NT2/D1 (cell line): ENCODE measurements around the gene ATXN10.
"Not testable (repeated sequence)": the region's sequence is repeated elsewhere in the genome, so short reads cannot be mapped to it uniquely, and the experiment has no call there.

ENCODE experiments used
- DNase-seq: peaks from one replicate; pipeline ENCODE4 v3.0.0-alpha.2; 2011; ENCODE audit warnings: low read depth, low spot score
- H3K27me3 ChIP-seq: 2 replicates; pipeline ENCODE4 v1.6.0; 2011; ENCODE audit warnings: mild to moderate bottlenecking; ENCODE audit not compliant: insufficient read length, insufficient read depth
- H3K36me3 ChIP-seq: 2 replicates; pipeline ENCODE4 v1.6.1; 2011; ENCODE audit warnings: mild to moderate bottlenecking, low read length, mixed read lengths; ENCODE audit not compliant: insufficient read depth, insufficient read length
- H3K4me1 ChIP-seq: 2 replicates; pipeline ENCODE4 v1.5.1; 2011; ENCODE audit not compliant: insufficient read depth, insufficient read length
- H3K4me3 ChIP-seq: 2 replicates; pipeline ENCODE4 v1.5.1; 2011; ENCODE audit warnings: low read depth; ENCODE audit not compliant: insufficient read length
- H3K9ac ChIP-seq: 2 replicates; pipeline ENCODE4 v1.6.0; 2011; ENCODE audit warnings: low read depth; ENCODE audit not compliant: insufficient read length
- H3K9me3 ChIP-seq: 2 replicates; pipeline ENCODE4 v1.5.1; 2011; ENCODE audit warnings: mild to moderate bottlenecking, low read length; ENCODE audit not compliant: insufficient read depth
- SUZ12 ChIP-seq: IDR thresholded peaks from 2 replicates; pipeline ENCODE4 v1.6.1; 2011; ENCODE audit not compliant: insufficient read length, insufficient read depth; ENCODE audit errors: extremely low read depth
- YY1 ChIP-seq: IDR thresholded peaks from 2 replicates; pipeline ENCODE4 v1.6.1; 2011; ENCODE audit not compliant: insufficient read length, insufficient read depth
- ZNF274 ChIP-seq: IDR thresholded peaks from 2 replicates; pipeline ENCODE4 v1.6.1; 2011; ENCODE audit warnings: mild to moderate bottlenecking, low read depth, low read length

The ATXN10 gene

GRCh38 chr22:45793161-45793560, 121.5 kb downstream of the ATXN10 start:
- Histone ChIP-seq H3K9ac (no peak overlapping the region), H3K4me3 (no peak overlapping the region), H3K36me3 (peaks cover 20% of the 10 kb centered on the region), H3K4me1 (no peaks in the 10 kb centered on the region), H3K27me3 (no peaks in the 10 kb centered on the region), H3K9me3 (peaks cover 39% of the 10 kb centered on the region)
- no peak for DNase-seq
- TF ChIP-seq ZNF274: no peak
- TF ChIP-seq SUZ12: no peak
- TF ChIP-seq YY1: no peak

DNA sequence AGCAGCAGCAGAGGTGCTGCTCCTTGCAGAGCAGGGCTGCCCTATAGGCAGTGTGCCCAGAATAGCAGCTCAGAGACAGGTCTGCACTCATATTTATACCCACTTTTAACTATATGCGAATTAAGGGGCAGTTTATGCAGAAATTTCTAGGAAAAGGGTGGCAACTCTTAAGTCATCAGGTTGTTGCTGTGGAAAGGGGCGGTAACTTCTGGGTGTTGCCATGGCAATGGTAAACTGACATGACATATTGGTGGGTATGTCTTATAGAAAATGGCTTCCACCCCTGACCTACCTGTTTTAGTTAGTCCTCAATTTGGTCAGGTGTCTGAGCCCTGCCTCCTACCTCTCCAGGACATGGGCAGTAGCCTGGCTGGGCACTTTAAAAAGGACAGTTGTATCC, 122.3 kb downstream of the ATXN10 start:
- Histone ChIP-seq H3K27me3 (no peaks in the 10 kb centered on the region), H3K4me3 (no peak overlapping the region), H3K36me3 (peaks cover 24% of the 10 kb centered on the region), H3K9me3 (peaks cover 39% of the 10 kb centered on the region), H3K9ac (no peak overlapping the region), H3K4me1 (no peaks in the 10 kb centered on the region)
- no peak for TF ChIP-seq YY1
- TF ChIP-seq ZNF274: no peak
- no peak for TF ChIP-seq SUZ12
- no peak for DNase-seq

GRCh38 chr22:45796009-45796408, 124.4 kb downstream of the ATXN10 start:
- not testable (repeated sequence) for H3K4me1 ChIP-seq, H3K4me3 ChIP-seq, H3K27me3 ChIP-seq, DNase-seq, H3K9ac ChIP-seq
- H3K36me3 ChIP-seq: peaks cover 18% of the 10 kb centered on the region
- peaks cover 39% of the 10 kb centered on the region for H3K9me3 ChIP-seq

DNA sequence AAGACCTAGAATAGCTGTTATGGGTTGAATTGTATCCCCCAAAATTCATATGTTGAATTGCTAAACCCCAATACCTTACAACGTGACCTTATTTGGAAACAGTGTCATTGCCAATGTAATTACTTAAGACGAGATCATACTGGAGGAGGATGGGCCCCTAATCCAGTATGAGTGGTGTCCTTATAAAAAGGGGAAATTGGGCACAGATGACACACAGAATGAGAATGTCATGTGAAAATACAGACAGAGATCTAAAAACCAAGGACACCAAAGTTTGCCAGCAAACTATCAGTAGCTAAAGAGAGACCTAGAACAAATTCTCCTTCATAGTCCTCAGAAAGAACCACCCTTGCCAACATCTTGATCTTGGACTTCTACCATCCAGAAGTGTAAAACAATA, 127.7 kb downstream of the ATXN10 start:
- Histone ChIP-seq H3K27me3 (no peaks in the 10 kb centered on the region), H3K36me3 (peaks cover 14% of the 10 kb centered on the region), H3K4me1 (no peaks in the 10 kb centered on the region), H3K4me3 (no peak overlapping the region), H3K9ac (no peak overlapping the region), H3K9me3 (peaks cover 32% of the 10 kb centered on the region)
- no peak for TF ChIP-seq ZNF274
- TF ChIP-seq YY1: no peak
- no peak for TF ChIP-seq SUZ12
- no peak for DNase-seq

DNA sequence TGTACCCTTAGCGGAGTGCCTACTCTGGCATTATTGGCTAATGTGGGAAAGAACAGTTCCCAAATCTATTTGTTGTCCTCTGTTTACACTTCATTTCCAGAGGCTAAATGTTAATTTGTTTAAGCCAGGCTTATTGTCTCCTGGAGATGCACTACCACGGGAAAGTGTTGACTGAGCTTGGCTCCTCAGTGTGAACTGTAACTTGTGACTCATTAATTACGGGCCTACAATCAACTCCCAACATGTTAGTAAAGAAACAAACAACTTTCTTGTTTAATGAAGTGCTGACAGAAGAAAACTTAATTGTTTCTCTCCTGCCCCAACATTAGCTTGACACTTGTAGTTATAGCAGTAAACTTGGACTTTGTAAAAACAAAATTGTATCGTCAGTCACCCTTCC, 130.4 kb downstream of the ATXN10 start:
- H3K4me3 ChIP-seq: no peak overlapping the region
- no peaks in the 10 kb centered on the region for H3K27me3 ChIP-seq
- peaks cover 5% of the 10 kb centered on the region for H3K9me3 ChIP-seq
- no peak for DNase-seq
- no peak overlapping the region for H3K9ac ChIP-seq
- peaks cover 15% of the 10 kb centered on the region for H3K36me3 ChIP-seq
- H3K4me1 ChIP-seq: no peaks in the 10 kb centered on the region
- TF ChIP-seq SUZ12 (no peak), YY1 (no peak), ZNF274 (no peak)

DNA sequence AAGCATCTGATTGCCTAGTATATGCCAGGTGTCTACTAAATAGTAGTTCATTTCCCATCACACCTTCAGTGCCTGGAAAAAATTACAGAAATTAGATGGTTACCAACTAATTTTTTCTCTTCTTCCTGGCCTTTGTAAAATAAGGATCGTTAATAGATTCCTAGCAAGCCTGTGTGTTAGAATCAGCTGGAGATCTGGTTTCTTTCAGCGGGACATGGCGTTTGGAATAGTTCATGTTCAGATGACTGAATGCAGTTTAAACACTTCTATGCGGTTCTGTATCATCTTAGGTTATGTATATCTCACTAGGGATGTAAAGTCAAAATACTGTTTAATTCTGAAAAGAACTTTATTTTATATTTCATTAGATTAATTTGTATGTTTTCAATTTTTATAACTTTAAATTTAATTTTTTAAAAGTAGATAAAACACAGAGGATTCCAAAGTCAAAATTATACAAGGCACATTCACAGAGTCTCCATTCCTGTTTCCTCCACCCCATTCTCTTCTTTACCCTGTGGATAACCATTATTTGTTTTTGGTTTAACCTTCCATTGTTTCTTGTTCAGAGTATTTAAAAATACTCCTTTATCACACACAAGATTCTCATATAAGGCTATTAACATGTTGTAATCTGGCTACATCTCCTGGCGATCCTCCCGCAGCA, 132.8 kb downstream of the ATXN10 start:
- Histone ChIP-seq H3K4me3 (no peak overlapping the region), H3K36me3 (peaks cover 18% of the 10 kb centered on the region), H3K4me1 (no peaks in the 10 kb centered on the region), H3K9ac (no peak overlapping the region), H3K9me3 (no peaks in the 10 kb centered on the region), H3K27me3 (no peaks in the 10 kb centered on the region)
- no peak for TF ChIP-seq SUZ12
- no peak for TF ChIP-seq YY1
- no peak for TF ChIP-seq ZNF274
- DNase-seq: no peak

DNA sequence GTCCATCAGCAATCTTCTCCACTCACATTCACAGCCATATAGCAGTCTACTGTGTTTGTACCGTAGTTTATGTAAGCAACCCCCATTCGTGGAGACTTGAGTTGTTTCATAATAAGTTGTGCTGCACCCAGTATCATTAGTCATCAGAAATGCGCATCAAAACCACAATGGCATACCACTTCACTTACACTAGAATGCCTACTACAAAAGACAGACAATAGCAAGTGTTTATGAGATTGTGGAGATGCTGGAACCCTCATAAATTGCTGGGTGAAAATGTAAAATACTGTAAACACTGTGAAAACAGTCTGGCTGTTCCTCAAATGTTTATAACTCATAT, 133.3 kb downstream of the ATXN10 start:
- no peak overlapping the region for H3K4me3 ChIP-seq
- no peak for DNase-seq
- no peaks in the 10 kb centered on the region for H3K4me1 ChIP-seq
- H3K27me3 ChIP-seq: no peaks in the 10 kb centered on the region
- no peaks in the 10 kb centered on the region for H3K9me3 ChIP-seq
- H3K9ac ChIP-seq: no peak overlapping the region
- peaks cover 18% of the 10 kb centered on the region for H3K36me3 ChIP-seq
- TF ChIP-seq YY1: no peak
- no peak for TF ChIP-seq SUZ12
- TF ChIP-seq ZNF274: no peak

DNA sequence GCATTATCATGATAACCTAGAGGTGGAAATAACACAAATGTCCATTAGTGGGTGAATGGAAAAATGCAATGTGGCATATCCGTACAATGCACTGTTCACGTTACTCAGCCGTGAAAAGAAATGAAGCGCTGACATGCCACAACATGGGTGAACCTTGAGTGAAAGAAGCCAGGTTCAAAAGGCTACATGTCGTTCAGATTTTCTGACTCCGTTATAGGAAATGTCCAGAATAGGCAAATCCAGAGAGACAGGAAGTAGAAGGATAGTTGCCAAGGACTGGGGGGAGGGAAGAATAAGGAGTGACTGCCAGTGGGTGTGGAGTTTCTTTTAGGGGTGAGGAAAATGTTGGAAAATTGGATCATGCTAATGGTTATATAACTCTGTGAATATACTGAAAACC, 133.8 kb downstream of the ATXN10 start:
- H3K27me3 ChIP-seq: no peaks in the 10 kb centered on the region
- H3K36me3 ChIP-seq: peaks cover 18% of the 10 kb centered on the region
- no peak overlapping the region for H3K9ac ChIP-seq
- no peak for DNase-seq
- H3K4me3 ChIP-seq: no peak overlapping the region
- no peaks in the 10 kb centered on the region for H3K9me3 ChIP-seq
- no peaks in the 10 kb centered on the region for H3K4me1 ChIP-seq
- no peak for TF ChIP-seq YY1
- no peak for TF ChIP-seq SUZ12
- no peak for TF ChIP-seq ZNF274
